Keratinocyte (primary cell): Measurements from ENCODE around the gene LYPD5. TPM values are rescaled to one million over a fixed set of nuclear protein-coding genes. Genes with fewer than 3 reads are reported as not detected.

Source experiments
- DNase-seq: peaks from one replicate; pipeline ENCODE4 v3.0.0-alpha.2; 2011; ENCODE audit warnings: low read depth, missing footprints, low spot score
- FAIRE-seq: peaks from 2 replicates; lab custom pipeline; 2011; peaks lifted over from hg19 to GRCh38; lab: Jason Lieb, UNC
- H2AFZ ChIP-seq: 2 replicates; pipeline ENCODE4 v1.6.0; 2012; ENCODE audit warnings: low read length, control low read depth, inconsistent platforms; ENCODE audit not compliant: control insufficient read depth
- H3K27ac ChIP-seq: 2 replicates; pipeline ENCODE4 v1.5.1; 2011; ENCODE audit warnings: low read length; ENCODE audit not compliant: control insufficient read depth, insufficient read depth
- H3K27me3 ChIP-seq: 3 replicates; pipeline ENCODE4 v1.6.0; 2011; ENCODE audit warnings: low read length; ENCODE audit not compliant: control insufficient read depth, insufficient read depth; ENCODE audit errors: extremely low read depth
- H3K36me3 ChIP-seq, 2 experiments: 2 replicates in 1 of 2; 3 replicates in 1 of 2; pipeline ENCODE4 v1.5.1; 2011; ENCODE audit warnings: low read length in 2 of 2, mild to moderate bottlenecking in 1 of 2; ENCODE audit not compliant: control insufficient read depth in 2 of 2, insufficient read depth in 2 of 2; ENCODE audit errors: extremely low read depth in 1 of 2
- H3K4me1 ChIP-seq: 3 replicates; pipeline ENCODE4 v1.5.1; 2011; ENCODE audit warnings: low read length; ENCODE audit not compliant: control insufficient read depth, insufficient read depth; ENCODE audit errors: extremely low read depth
- H3K4me2 ChIP-seq: 3 replicates; pipeline ENCODE4 v1.6.0; 2011; ENCODE audit warnings: low read depth, low read length; ENCODE audit not compliant: control insufficient read depth, insufficient read depth; ENCODE audit errors: extremely low read depth
- H3K4me3 ChIP-seq, 3 experiments: fragments of 200-600 bp in 1 of 3; sonication (generic) in 1 of 3; 2 replicates in 2 of 3; 3 replicates in 1 of 3; pipeline ENCODE4 v1.5.1; 2011 to 2016; ENCODE audit warnings: low read length in 3 of 3, mild to moderate bottlenecking in 3 of 3, control low read depth in 2 of 3, inconsistent platforms in 1 of 3, low read depth in 1 of 3, mixed read lengths in 1 of 3, mixed run types in 1 of 3, moderate library complexity in 1 of 3; ENCODE audit not compliant: control insufficient read depth in 2 of 3, insufficient read depth in 2 of 3; ENCODE audit errors: extremely low read depth in 1 of 3
- H3K79me2 ChIP-seq: 2 replicates; pipeline ENCODE4 v1.6.0; 2012; ENCODE audit warnings: low read length; ENCODE audit not compliant: control insufficient read depth, insufficient read depth
- H3K9ac ChIP-seq: 3 replicates; pipeline ENCODE4 v1.6.0; 2011; ENCODE audit warnings: low read length; ENCODE audit not compliant: control insufficient read depth, insufficient read depth; ENCODE audit errors: extremely low read depth
- H3K9me1 ChIP-seq: 3 replicates; pipeline ENCODE4 v1.6.0; 2011; ENCODE audit warnings: low read length; ENCODE audit not compliant: control insufficient read depth, insufficient read depth; ENCODE audit errors: extremely low read depth
- H3K9me3 ChIP-seq: 2 replicates; pipeline ENCODE4 v1.5.1; 2012; ENCODE audit warnings: low read depth, low read length; ENCODE audit not compliant: control insufficient read depth
- H4K20me1 ChIP-seq: 3 replicates; pipeline ENCODE4 v1.6.0; 2011; ENCODE audit warnings: low read length; ENCODE audit not compliant: control insufficient read depth, insufficient read depth; ENCODE audit errors: extremely low read depth
- CTCF ChIP-seq, 3 experiments: IDR thresholded peaks in 1 of 3; conservative IDR thresholded peaks in 1 of 3; optimal IDR thresholded peaks in 1 of 3; 2 replicates in 2 of 3; 3 replicates in 1 of 3; pipeline versions ENCODE3 to v1.5.1; 2011; ENCODE audit warnings: low read length in 3 of 3, mild to moderate bottlenecking in 3 of 3, moderate library complexity in 2 of 3, control low read depth in 1 of 3, inconsistent platforms in 1 of 3; ENCODE audit not compliant: insufficient read depth in 2 of 3; ENCODE audit errors: extremely low read depth in 1 of 3
- EZH2 ChIP-seq: IDR thresholded peaks from one replicate; pipeline ENCODE4 v1.6.1; 2012; ENCODE audit warnings: inconsistent platforms, mild to moderate bottlenecking, low read length, moderate library complexity
- dilution Hi-C: fragments of 300-500 bp; cut with MboI; formaldehyde crosslinking; loops from one replicate; pipeline ENCODE4 v1.7.0; 2020; ENCODE audit warnings: low sequenced_read_pairs; ENCODE audit not compliant: extremely low pct_ligation_motif_present
- polyA plus RNA-seq, 5 experiments: library from polyadenylated mRNA; depleted of rRNA in 3 of 5; stranded (reverse) in 3 of 5; stranded (forward) in 1 of 5; unstranded in 1 of 5; fragments of >200 nt; gene quantifications; 1 replicate in 1 of 5; 2 replicates in 3 of 5; 3 replicates in 1 of 5; pipeline versions ENCODE4 v1.2.1 to v1.2.3, GENCODE V29; 2011 to 2012; ENCODE audit warnings: missing spikeins in 2 of 5, low read depth in 1 of 5, low replicate concordance in 1 of 5

The LYPD5 gene
- polyA plus RNA-seq, 1 donor (not counting 4 experiments of a cell fraction or from before 2014, with no cell fraction given): 4.2 TPM

GRCh38 chr19:43847884-43848283 is 45.6 kb upstream of the LYPD5 start:
- H3K36me3 ChIP-seq: peaks cover 10 to 12% of the 10 kb centered on the region in 2 experiments
- no peaks in the 10 kb centered on the region for H4K20me1 ChIP-seq
- no peak for FAIRE-seq
- H3K9ac ChIP-seq: no peak overlapping the region
- no peaks in the 10 kb centered on the region for H3K9me1 ChIP-seq
- peaks cover 56% of the 10 kb centered on the region for H3K9me3 ChIP-seq
- H3K27ac ChIP-seq: no peak overlapping the region
- DNase-seq: no peak
- H2AFZ ChIP-seq: no peak overlapping the region
- dilution Hi-C loops: no loop called here
- H3K4me2 ChIP-seq: no peak overlapping the region
- H3K79me2 ChIP-seq: no peaks in the 10 kb centered on the region
- no peak for TF ChIP-seq EZH2
- no peak for TF ChIP-seq CTCF (optimal IDR thresholded peaks at IDR 0.05 in 1 of 3, IDR thresholded peaks at IDR 0.05 in 1 of 3, conservative IDR thresholded peaks at IDR 0.05 in 1 of 3; ENCODE audit: extremely low read depth in 1 of 3, insufficient read depth in 2 of 3, low read length in 3 of 3)
- no peak overlapping the region for H3K4me3 ChIP-seq
- H3K27me3 ChIP-seq: no peaks in the 10 kb centered on the region
- H3K4me1 ChIP-seq: no peaks in the 10 kb centered on the region

- DNase-seq (no peak), FAIRE-seq (no peak)
- Histone ChIP-seq H3K4me1 (no peaks in the 10 kb centered on the region), H3K9ac (no peak overlapping the region), H4K20me1 (no peaks in the 10 kb centered on the region), H3K4me2 (no peak overlapping the region), H3K9me1 (no peaks in the 10 kb centered on the region), H3K27me3 (no peaks in the 10 kb centered on the region), H3K79me2 (no peaks in the 10 kb centered on the region), H3K9me3 (peaks cover 56% of the 10 kb centered on the region), H3K27ac (no peak overlapping the region), H2AFZ (no peak overlapping the region), H3K36me3 (peaks cover 11 to 18% of the 10 kb centered on the region in 2 experiments), H3K4me3 (no peak overlapping the region)
- dilution Hi-C loops: no loop called here
- no peak for TF ChIP-seq EZH2
Measured at GRCh38 chr19:43847246-43847645, 45.0 kb upstream of the LYPD5 start.

GRCh38 chr19:43842007-43842406 is 39.8 kb upstream of the LYPD5 start:
- TF ChIP-seq EZH2 (no peak), CTCF (optimal IDR thresholded peaks at IDR 0.05 in 1 of 3, IDR thresholded peaks at IDR 0.05 in 1 of 3, conservative IDR thresholded peaks at IDR 0.05 in 1 of 3; ENCODE audit: extremely low read depth in 1 of 3, insufficient read depth in 2 of 3, low read length in 3 of 3) (no peak)
- Histone ChIP-seq H3K36me3 (peaks cover 22 to 31% of the 10 kb centered on the region in 2 experiments), H3K4me2 (no peak overlapping the region), H3K4me1 (no peaks in the 10 kb centered on the region), H3K27me3 (no peaks in the 10 kb centered on the region), H3K27ac (no peak overlapping the region), H3K9ac (no peak overlapping the region), H4K20me1 (no peaks in the 10 kb centered on the region), H3K9me3 (peaks cover 45% of the 10 kb centered on the region), H3K9me1 (no peaks in the 10 kb centered on the region), H2AFZ (no peak overlapping the region), H3K79me2 (no peaks in the 10 kb centered on the region), H3K4me3 (no peak overlapping the region)
- FAIRE-seq (no peak), DNase-seq (no peak)
- dilution Hi-C loops: no loop called here
